ENCODE results near the gene MAP1LC3B.
"Not testable (repeated sequence)": the region's sequence is repeated elsewhere in the genome, so short reads cannot be mapped to it uniquely, and the experiment has no call there.

Gene MAP1LC3B

GRCh38 chr16:87383505-87384161 is 8.5 kb upstream of the MAP1LC3B start, which contains the start of gene FBXO31:
Gene FBXO31, minus strand, starts transcription at chr16:87383776. Its CDS starts 32 bp downstream, at chr16:87383744.
- peak; percentile 89 for DNase-seq

DNA sequence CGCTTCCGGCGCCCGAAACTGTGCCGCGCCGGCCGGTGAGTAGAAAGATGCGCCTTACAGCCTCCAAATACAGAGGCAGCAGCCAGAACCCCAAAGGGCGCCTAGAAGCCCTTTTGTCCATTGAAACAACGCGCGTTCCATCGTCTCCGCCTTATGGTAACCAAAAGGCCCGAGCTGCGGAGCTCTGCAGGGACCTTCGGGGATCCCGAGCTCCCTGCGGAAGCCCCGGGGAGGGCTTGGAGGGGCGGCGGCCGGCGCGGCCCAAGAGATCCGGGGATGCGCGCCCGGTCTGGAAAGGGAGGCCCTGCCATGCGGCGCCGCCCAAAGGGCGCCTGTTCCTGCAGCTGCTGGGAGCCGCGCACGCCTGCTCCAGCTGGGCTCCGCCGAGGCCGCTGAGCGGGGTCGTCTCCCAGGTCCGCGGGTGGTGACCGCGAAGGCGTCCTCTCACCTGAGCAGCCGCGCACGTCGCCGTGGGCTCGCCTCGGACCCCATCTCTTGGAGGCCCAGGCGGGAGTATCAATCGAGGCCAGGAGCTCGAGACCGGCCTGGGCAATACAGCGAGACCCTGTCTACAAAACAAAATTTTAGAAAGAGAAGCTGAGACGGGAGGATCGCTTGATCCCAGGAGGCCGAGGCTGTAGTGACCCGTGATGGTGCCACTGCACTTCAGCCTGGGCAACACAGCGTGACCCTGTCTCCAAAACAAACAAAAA is 7.8 kb upstream of the MAP1LC3B start:
- DNase-seq, result peak; percentile 82

- DNase-seq, result not testable (repeated sequence)
These were observed 7.3 kb upstream of the MAP1LC3B start for GRCh38 chr16:87384875-87385167.

- peak; percentile 97 for DNase-seq
These were observed 4.0 kb upstream of the MAP1LC3B start for GRCh38 chr16:87387942-87388817.

DNA sequence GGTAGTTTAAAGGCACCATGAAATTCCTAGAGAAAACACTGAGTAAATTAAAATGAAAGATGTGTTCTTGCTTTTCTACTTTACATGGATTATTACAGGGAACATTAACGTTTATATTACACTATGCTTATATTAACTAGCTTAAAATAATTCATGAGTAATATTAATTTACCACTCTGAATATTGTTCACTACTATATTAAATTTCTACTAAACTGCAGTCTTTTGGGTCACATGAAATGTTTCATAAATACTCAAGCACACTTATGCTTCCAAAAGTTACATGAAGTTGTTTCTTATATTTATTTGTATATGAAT is 3.4 kb upstream of the MAP1LC3B start:
- no peak for DNase-seq

- DNase-seq, result peak; percentile 93
These were observed 2.9 kb upstream of the MAP1LC3B start for GRCh38 chr16:87389245-87389644.

DNA sequence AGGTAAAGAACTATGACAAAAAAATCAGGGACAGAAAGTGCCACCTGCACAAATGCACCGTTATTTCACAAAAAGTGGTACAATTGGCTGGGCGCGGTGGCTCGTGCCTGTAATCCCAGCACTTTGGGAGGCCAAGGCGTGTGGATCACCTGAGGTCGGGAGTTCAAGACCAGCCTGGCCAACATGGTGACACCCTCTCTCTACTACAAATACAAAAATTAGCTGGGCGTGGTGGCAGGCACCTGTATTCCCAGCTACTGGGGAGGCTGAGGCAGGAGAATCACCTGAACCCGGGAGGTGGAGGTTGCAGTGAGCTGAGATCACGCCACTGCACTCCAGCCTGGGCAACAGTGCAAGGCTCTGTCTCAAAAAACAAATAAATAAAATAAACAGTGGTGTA is 2.2 kb upstream of the MAP1LC3B start:
- not testable (repeated sequence) for DNase-seq

DNA sequence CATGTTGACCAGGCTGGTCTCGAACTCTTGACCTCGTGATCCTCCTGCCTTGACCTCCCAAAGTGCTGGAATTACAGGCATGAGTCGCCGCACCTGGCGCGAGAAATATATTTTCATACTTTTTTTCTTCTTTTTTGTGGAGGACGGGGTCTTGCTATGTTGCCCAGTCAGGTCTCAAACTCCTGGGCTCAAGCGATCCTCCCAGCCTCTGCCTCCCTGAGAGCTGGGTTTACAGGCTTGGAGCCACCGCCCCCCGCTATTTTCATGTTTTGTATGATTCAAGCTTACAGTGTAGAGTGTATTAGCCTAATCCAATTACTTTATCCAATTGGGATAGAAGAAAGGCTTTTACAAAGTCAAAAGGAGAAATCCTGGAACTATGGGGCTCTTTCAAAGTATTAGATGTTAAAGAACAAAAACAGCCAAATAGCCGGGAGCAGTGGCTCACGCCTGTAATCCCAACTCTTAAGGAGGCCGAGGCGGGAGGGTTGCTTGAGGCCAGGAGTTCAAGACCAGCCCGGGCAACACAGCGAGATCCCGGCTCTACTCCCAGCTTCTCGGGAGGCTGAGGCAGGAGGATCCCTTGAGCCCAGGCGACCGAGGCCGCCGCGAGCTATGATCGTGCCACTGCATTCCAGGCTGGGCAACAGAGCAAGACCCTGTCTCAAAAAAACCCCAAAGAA is 1.4 kb upstream of the MAP1LC3B start:
- no peak for DNase-seq

DNA sequence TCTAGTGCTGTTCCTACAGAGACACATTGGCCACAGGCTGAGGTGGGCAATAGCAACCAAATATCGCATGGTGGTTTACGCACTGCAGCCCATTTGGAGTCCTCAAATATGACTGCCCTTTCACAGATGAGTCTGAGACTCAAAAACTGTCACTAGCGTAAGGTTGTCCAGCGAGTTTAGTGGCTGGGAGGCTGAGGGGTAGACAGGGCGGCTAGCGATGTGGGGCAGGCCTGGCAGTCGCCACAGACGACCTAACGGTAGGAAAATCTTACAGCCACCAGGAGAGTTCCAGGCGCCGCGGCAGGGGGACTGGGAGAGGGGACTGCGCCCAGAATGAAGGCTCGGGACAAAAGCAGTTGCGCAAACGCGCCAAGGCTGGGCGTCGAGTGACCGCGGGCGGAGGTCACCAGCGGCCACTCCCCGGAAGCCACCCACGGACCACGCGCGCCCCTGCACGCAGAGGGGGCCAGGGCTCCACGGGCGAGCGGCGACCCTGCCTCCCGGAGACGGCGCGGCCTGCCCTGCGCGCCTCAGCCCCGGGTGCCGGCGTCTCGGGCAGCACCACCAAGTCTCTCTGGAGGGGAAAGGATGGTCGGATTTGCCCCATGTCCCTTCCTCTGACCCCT is 699 bp upstream of the MAP1LC3B start:
- DNase-seq, result no peak

GRCh38 chr16:87392821-87393679 is 914 bp downstream of the MAP1LC3B start:
- DNase-seq, result peak; percentile 30

DNA sequence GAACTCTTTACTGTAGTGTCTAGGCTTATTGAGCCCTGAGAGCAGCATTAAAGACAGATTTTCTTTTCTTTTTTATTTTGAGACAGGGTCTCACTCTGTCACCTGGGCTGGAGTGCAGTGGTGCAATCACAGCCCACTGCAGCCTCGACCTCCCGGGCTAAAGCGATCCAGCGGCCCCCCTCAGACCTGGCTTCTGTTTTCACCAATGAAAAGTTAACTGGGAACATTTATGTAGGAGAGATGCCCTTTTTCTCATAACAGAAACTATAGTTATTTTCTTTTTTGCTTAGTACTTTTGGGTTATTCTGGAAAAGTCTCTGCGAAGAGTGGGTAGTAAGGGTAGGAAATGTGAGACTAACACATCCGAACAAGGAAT is 1.5 kb downstream of the MAP1LC3B start:
- DNase-seq, result no peak

- DNase-seq, result no peak
These were observed 3.2 kb downstream of the MAP1LC3B start for GRCh38 chr16:87395181-87395842.

- no peak for DNase-seq
These were observed 12.9 kb downstream of the MAP1LC3B start for GRCh38 chr16:87404764-87405625.

DNA sequence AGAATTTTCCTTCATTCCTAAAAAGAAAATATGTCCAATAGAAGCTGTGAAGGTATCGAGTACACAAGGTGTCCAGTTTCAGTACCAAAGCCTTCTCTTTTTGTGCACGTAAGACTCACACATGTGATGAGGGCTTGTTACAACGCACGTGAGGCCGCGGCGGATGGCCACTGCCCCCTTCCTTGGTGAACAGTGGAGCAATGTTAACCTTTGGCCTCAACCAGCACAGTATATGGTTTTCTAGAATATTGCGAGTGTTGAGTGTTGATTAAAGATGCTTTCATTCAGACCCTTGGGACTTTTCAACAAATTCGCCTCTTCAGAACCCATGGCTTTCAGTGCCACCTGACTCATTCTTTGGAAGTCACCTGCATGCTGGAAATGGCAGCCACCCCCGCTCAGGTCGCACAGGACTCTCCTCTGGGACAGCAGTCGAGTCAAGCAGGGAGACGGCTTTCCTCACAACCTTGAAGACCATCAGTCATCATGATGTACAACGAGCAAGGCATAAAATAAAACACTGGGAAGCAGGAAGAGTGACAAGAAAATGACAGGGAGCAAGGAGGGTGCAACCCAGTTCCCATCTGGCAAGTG is 14.5 kb downstream of the MAP1LC3B start:
- no peak for DNase-seq

DNA sequence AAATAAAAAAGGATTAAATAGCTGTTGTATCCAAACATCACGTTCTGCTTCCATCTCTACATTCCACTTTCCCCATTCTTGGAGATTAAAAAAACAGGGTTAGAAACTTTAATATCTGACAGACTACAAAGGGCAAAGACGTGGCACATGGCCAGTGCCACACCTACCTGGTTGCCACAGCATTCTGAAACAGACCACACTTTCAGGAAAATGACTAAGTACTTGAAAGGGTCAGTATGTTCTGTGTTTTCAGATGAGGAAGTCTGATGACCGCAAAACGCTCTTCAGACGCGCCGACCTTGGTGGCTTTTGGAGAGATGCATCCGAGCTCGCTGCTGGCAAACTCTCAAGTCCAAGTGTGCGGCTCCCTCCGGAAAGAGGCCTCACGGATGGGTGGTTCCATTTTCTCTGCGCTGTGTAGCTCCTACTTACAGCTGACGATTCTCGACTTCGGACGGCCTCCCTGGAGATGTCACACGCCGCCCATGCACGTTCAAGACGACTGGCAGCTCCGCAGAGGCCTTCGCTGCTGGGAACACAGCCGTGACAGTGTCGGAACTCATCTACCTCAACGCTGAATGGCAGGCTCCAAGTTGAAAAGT is 15.5 kb downstream of the MAP1LC3B start:
- no peak for DNase-seq

- DNase-seq, result no peak
These were observed 17.0 kb downstream of the MAP1LC3B start for GRCh38 chr16:87409153-87409552.

- no peak for DNase-seq
These were observed 17.6 kb downstream of the MAP1LC3B start for GRCh38 chr16:87409781-87410180.

DNA sequence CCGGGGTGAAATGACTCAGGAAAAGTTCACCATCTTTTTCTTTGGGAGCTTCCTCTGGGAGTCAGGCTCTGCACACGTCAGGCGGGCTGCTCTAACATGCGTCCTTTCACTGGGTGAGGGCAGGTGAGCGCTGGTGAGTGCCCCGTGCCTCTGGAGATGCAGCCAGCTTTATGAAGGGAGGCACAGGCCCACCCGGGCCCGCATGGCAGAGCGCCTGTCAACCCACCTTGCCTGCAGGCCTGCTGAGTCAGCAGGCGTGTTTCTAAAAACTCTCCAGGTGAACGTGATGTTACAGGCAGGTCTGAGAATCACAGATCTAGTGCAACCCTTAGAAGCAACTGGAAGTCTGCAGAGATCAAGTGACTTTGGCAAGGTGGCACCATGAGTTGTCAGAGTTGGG is 18.4 kb downstream of the MAP1LC3B start:
- no peak for DNase-seq

DNA sequence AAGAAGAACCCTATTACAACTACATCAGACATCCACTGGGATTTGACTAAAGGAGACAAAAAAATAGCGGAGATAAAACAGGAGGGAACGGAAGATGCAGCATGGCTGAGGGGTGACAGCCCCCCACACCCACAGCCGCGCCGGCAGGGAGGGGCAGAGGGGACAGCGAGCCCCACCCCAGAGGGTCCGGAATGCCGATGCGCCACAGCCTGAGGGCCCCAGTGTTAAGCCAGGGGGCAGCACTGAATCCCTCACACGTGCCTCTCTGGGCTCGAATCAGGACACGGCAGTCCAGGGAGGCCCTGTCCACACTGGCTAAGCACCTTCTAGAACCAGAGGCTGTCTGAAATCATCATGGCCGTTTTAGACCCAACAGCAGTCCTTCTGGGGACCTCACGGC is 18.8 kb downstream of the MAP1LC3B start:
- DNase-seq, result no peak

Data from NCI-H2171 treated with DMSO at 0.1 percent for 48 hours (cell line).